Stimulated activated CD8-positive, alpha-beta memory T cell treated with anti-CD3 and anti-CD28 coated beads, Interleukin-2, amount 100 ng/mL, for 1 hour (primary cell): Measurements from ENCODE around the gene TACR2.

Source experiments
- DNase-seq, 2 donors: peaks; one replicate each; pipeline ENCODE4 v3.0.0-alpha.2; 2020; ENCODE audit warnings: low read depth in 2 of 2

TACR2 gene

DNA sequence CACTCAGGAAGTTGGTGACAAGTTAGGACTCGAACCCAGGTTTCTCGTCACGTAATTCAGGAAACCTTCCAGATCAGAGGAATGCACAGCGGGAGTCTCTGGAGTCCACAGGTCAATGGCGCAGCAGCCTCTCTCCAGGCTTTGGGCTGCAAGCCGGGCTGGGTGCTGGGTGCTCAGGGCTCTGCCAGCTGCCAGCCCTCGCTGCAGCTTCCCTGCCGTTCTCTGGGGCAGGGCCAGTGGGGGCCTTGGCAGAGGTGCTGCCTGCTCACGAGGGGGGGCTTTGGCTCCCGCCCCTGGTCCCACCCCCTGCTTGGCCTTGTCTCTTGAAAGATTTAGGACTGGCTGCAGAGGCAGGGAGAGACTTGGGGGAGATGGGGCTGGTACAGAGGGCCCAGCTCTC is at the start of gene TACR2:
TSS of gene TACR2 (minus strand) at position 224 of the 400 bp plus-strand sequence. CDS start 595 bp downstream, outside the sequence.
- DNase-seq, result no peak

DNA sequence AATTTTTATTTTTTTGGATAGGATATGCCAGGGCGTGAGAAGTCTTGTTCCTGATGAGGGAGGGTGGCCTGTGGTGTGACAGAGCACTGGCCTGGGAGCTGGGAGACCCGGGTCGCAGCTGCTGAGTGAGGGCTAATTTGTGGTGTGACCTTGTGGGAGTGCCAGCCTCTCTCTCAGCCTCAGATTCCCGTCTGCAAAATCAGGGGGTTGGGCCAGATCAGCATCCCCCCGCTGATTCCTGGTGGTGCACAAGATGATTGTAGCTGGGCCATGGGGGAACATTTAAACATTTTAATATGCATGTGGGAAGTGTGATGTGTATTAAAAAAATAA is 49.4 kb upstream of the TACR2 start:
- DNase-seq, result no peak

DNA sequence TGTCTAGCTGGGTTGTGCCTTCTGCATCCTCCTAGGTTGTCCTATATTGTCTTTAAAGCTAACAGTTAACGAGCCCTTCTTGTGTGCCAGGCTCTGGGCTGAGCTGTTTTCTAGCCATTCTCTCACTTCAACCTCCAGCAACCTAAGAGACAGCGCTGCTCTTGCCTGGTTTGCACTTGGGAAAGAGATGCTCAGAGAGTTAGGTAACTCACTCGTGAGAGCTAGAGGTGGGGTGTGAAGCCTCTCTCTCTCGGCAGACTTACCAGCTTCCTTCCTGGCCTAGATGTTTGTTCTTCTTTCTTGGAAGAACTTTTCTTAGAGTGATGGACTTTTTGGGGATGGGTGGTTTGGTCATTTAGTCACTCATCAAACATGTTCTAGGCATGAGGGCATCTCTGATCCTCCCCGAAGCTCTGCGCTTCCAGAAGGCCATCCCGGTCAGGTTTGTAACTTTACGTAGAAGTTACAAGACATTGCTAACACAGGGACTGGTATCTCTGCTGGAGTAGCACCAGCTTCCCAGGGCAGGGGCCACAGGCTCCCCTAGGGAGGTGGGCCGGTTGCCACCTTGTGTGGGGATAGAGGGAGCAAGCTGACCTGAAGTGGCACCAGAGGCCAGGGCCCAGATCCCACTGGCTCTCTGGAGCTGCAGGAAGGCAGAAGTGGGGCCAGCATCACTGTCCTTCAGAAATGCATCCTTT is 48.9 kb upstream of the TACR2 start:
- no peak for DNase-seq

DNA sequence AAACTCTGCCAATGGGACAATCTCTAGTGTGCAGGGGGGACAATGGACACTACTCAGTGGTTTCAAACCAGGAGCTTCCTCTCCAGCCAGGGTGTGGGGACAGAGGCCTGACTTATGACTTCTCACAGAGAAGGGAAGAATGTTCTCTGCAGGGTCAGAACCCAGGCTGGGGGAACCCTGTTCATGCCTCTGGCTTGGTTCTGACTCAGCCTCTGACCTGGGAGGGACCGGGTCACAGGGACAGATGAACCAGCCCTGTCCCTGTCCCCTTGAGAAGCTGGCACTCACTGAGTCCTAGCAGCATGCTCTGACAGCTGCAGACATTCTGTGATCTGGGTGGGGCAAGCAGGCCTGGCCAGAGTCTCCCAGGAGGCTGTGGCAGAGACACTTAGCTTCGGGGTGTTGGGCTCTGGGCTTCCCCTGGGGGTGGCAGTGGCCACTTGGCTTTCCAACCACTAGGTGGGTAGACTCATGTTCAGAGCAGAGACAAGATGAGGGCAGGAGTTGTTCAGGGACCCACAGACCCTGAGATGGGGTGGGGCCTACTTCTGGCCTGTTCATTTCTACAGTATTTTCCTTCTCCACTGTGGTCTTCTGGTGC is 48.2 kb upstream of the TACR2 start:
- no peak for DNase-seq

DNA sequence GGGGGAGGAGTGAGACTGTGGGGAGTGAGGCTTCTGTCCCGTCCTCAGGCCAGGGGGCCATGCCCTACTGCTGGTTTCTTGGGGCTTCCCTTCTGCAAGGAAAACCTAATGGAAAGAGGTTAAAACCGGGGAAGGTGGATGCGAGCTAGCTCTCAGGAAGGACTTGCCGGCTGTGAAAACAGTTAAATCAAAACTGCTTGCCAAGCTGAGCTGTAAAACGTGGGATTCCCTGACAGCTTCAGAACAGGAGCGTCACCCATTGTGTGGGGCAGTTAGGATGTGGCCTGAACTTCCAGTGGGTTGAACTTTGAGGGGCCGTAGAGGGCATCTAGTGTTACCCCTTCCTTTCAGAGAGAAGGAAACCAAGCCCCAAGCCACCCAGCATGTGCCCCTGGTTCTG is 47.7 kb upstream of the TACR2 start:
- DNase-seq, result no peak

DNA sequence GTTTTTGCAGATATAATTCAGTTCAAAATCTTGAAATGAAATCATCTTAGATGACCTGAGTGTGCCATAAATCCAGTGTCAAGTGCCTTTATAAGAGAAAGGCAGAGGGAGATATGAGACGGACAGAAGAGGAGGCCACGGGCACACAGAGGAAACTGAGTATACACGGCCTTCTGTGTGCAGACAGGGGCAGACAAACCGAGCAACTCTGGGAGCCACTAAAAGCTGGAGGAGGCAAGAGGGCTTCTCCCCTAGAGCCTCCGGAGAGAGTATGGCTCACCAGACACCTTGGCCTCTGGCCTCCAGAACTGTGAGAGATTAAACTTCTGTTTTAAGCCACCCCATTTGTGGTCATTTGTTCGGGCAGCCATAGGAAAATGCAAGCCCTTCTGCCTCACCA is 47.2 kb upstream of the TACR2 start:
- no peak for DNase-seq

DNA sequence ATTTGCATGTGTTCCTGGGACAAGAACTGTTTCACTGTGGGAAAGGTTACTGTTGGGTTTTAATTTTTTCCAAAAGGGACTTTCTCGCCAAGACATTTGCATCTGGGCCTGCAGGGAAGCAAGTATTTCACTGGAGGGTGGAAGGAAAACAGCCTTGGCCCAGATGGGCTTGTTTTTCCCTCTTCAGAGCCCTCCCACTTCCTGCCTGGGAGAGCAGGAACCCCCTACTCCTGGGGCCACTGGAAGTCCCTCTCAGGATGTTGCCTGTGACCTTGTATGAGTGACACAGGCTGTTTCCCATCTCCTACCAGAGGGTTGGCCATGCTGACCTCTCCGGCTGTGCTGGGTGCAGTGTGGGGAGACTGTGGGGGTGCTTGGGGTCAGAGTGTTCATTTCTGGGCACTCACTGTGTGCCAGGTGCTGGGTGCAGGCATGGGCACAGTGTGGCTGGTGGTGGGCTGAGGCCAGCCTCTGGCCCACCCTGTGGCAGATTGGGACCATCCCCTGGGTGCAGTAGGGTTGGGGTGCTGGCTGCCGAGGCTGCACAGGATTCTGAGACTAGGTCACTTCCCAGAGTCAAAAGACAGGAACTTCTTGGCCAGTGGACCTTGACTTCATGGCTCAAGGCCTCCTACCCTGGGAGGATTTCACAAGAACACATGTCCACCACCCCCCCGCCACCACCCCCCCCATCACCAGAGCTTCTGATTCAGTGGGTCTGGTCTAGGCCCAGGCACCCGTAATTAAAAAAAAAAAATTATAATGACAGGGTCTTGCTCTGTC is 44.7 kb upstream of the TACR2 start:
- DNase-seq, result no peak

DNA sequence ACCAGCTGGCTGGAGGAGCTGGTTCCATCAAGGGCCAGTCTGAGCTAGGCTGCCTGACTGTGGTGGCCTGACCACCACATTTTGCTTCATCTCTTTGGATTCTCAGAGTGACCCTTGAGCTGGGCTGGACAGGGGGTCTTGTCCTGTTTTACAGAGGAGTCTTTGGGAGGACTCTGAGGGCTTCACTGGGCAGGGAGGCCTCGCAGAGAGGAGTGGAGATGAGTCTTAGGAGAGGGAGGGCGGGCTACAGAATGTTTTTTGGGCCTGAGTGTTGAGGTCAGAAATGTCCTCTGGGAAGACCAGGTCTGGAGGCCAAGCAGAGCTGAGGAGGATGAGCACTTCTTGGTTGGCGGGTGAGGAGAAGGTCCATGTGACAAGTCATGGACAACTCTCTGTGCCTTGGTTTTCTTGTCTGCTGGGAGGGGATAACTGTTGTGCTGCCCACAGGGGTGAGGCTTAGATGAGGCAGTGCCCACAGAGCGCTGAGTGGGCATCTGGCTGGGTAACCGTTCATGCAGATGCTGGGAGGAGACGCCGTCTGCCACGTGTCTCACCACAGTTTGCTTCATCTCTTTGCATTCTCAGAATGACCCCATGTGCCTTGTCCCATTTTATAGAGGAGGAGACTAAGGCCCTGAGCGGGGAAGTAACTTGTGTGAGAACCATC is 44.0 kb upstream of the TACR2 start:
- DNase-seq, result no peak

DNA sequence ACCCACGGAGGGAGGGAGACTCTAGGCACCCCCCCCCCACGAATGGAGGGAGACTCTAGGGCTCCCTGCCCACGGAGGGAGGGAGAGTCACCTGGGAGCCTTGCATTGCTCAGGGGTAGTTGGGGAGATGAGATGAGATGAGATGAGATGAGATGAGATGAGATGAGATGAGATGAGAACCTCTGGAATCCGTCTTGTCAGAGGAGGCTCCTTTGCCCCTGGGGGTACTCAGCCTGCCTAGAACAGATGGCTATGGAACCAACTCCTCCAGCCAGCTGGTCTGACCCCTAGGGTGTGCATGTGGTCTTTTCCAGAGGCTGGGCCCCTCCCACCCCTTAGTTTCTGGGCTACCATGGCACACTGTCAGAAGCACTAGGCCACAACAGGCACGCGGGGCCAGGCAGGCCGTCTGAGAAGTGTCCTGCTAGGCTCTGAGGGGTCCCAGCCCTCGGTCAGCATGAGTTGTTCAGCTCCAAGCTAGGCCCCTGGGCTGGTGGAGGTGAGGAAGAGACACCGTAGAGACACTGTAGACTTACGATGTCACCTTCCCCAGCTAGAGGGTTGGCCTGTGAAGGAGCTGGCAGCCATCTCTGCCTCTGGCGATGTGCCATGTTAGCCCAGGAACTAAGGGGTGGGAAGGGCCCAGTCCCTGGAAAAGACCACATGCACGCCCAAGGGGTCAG is 43.3 kb upstream of the TACR2 start:
- no peak for DNase-seq

DNA sequence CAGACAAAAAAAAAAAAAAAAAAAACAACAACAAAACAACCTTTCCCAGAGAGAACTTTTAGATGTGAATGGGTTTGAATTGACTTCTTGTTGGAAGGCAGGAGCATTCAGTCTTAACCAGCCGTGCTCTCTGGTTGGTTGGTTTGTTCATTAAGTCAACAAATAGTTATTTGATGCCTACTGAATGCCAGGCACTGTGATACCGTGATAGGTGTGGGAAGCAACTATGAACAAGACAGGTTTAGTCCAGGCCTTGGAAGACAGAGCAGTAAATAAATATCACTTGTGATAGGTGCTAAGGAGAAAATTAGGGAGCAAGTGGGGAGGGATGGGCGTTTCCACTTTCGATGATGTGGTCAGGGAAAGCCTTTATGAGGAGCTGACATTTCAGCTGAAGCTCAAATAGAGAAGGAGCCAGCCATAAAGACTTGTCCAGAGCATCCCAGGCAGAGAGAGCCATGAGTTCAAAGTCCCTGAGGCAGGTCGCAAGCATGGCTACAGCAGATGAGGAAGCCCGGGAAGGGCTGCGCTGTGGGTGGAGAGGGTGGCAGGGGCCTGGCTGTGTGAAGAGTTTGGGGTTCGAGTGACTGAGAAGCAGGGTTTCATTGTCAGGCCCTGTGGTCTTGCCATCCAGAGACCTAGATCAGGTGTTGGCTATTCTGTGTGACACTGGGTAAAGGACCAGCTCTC is 42.5 kb upstream of the TACR2 start:
- no peak for DNase-seq

DNA sequence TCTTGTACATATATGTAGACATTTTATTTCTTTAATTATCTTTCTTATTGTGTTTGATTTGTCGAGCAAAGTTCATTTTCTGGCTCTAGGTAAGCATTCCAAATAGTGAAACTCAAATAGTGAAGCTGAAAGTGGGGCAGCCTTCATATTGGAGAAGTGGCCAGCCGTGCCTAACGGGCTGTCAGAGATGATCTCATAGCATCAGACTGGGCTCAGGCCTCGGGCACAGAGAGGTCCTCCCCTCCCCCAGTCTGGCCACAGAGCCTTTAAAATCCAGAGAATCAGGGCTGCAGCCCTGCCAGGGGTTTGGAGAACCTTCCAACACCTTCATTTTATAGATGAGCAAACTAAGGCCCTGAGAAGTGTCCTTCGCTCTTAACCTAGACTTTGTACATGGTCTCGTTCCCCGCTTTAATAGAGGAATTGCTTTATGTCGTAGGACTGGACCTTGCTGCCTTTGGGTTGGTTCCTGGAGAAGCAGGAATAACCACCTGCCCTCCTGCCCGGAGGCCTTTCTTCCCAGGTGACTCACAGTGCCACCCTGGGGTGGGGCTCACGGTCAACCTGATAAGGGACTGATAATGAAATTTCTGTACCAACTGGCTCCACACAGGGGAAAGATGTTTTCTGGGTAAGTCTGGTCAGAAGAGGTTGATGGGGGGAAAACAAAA is 41.8 kb upstream of the TACR2 start:
- DNase-seq, result no peak

DNA sequence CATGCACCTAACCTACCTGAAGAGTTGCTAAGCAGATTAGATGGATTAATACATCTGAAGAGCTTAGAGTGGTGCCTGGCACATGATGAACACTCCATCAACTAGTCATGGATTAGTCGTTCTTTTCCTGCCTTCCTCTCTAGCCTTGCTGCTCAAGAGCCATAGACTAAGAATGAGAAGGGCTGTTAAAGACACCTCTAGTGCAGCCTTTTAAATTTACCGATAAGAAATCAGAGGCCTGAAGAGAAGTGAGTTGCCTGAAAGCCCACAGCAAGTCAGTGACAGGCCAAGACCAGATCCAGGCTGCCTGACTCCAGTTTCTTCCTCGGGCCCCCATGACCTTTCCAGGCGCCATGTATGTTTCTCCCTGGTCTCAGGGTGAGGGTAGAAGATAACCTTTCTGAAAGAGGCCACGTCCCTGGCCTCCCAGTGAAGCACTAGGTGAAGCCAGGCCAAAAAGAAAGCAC is 41.1 kb upstream of the TACR2 start:
- no peak for DNase-seq

DNA sequence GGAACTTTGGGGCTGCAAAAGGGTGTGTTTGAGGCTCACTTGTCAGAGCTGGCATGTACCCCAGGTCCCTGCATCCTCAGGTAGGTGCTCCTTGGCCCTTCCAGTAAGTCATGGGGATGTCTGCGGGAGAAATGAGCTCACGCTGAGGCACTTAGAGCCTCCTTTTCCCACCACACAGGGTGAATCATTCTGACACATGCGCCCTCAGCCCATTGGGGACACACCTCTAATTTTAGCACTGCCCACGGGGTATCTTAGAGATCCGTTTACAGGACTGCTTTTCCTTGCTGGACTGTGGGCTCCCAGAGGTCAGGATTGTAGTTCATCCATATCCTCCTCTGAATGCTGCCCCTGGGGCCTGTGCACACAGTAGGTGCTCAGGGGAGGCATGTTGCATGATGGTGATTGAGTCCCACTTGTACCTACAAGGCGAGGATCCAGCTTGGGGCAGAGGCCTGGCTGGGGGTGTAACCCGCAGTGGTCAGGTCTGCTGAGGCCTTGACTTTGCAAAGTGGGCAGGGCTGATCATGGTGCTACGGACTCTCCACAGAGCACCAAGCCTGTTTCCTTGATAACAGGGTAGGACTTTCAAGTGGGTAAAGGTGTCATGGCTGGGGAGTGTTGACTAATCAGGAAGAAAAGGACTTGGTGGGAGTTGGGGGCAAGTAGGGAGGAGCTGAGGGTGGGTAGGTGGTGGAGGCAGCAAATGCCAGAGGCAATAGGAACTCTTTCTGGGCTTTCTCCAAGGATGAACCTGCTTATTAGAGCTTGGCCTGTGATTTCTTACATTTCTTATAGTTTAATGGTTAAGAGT is 40.4 kb upstream of the TACR2 start:
- DNase-seq, result no peak

DNA sequence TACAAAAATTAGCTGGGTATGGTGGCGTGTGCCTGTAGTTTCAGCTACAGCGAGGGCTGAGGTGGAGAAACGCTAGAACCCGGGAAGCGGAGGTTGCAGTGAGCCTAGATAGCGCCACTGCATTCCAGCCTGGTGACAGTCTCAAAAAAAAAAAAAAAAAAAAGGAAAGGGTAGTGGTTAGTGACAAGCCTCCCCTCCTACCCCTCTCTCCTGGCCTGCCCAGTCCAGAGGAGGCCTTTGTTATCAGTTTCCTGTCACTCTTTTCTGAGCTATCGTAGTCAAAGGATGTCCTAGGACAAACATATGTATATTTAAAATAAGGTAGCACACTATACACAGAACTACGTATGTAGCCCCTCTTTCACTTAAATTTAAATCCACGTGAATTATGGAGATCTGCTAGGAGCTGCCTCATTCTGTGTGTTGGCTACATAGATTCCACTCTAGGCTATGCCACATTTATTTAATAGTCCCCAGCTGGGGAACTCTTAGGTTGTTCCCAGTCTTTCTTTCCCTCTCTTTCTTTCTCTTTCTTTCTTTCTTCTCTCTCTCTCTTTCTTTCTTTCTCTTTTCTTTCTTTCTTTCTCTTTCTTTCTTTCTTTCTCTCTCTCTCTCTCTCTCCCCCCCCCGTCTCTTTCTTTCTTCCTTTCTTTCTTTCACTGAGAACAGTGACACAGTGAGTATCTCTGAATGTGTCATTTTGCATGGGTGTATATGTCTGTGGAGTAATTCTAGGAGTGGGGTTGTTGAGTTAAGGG is 38.5 kb upstream of the TACR2 start:
- no peak for DNase-seq

DNA sequence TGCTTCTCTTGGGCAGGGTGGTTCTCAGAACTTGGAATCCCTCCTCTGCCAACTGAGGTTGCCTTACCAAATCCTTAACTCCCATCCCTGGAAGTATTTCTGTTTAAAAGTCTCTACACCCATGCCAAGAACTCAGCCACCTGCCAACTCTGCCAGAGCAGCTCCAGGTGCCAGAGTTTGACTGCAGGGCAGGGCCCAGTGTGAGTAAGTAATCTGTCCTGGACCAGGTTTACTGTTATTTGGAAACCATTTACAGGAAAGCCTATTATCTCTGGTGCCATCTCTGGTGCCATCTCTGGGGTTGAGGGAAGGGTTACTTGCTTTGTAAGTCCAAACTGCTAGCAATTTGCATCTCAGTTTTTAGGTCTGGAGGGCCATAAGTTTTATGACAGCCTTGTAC is 37.1 kb upstream of the TACR2 start:
- no peak for DNase-seq

DNA sequence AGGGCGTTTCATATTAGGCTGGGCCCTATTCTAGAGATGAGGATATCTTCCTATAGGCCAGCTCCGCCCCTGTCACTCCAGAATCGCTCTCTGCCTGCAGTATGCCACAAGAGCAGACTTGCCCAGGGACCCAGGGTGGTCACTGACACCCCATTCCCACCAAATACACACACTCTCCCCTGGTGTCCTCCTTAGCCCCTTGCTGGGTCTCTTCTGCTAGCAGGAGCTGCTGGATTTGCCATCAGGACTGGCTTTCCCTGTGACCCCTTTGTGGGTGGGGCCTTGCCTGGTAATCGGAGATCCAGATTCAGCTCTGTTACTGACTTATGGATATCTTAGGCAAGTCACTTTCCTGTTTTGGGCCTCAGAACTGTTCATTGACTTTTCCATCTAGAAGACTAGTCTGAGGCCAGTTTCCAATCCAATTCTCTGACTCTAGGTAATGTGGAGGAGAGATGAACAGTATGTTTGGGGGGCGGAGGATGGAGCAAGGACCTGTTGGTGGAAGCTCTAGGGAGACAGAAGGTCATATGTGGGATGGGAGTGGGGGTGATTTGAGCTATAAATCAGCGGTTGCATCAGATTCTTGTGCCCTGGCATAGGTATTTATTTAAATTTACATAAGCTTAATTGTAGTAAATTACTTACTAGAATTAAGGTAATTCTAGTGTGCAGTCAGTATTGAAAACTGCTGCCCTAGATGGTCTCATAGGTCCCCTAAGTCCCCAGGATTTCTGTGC is 36.1 kb upstream of the TACR2 start:
- DNase-seq, result no peak

DNA sequence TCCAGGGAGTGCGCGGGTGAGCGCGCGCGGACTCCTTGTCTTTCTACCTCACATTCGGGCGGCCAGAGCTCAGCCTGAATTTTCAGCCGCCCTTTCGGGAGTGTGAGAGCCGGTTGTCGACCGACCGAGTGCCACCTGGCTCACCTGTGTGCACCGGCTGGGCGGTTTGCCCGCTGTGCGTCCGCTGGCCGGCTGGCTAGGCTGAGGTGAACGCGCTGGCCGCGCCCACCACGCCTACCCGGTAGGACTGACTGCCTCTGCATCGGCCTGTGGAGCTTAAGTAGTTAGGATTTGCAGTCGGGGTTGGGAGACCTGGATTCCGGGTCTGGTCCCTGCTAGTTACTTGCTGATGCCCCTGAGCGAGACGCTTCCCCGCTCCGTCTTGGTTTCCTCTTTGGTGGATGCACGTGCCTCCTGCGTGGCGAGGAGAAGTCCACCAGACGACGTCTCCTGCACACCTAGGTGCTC is 35.1 kb upstream of the TACR2 start:
- no peak for DNase-seq

DNA sequence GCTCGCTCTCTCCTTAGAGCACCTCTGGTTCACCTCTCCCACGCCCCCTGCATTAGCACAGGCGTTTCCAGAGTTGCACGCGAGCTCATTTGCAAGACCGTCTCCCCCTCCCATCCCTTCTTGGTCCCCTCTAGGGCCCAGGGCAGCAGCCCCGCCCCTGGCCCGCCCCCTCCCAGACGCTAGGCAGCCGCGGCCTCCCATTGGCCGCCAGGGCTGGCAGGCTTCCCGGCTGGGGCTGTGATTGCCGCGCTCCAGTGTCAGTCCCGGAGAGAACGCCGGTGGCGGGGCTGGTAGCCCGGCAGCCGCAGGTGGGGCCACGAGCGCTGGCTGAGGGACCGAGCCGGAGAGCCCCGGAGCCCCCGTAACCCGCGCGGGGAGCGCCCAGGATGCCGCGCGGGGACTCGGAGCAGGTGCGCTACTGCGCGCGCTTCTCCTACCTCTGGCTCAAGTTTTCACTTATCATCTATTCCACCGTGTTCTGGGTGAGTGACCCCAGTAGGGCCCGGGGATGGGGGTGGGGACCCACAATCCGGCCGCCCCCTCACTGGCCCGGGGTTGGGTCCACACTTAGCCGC is 34.6 kb upstream of the TACR2 start, which contains the start of gene TSPAN15:
TSS of gene TSPAN15 (plus strand) at position 257 of the 575 bp plus-strand sequence. CDS start at position 387, 130 bp downstream.
- peak; percentile 38 to 60 for DNase-seq
